GM19099 (cell line): Measurements from ENCODE around the gene LCE1C.

Experiments used
- POLR2A ChIP-seq: IDR thresholded peaks from 3 replicates; pipeline ENCODE4 v1.6.1; 2011; ENCODE audit warnings: low read depth; ENCODE audit not compliant: insufficient read length; ENCODE audit errors: extremely low read depth

The LCE1C gene, protein sequence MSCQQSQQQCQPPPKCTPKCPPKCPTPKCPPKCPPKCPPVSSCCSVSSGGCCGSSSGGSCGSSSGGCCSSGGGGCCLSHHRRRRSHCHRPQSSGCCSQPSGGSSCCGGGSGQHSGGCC

GRCh38 chr1:152806576-152806975 lies at the start of gene LCE1C:
LCE1C (minus strand) TSS chr1:152806651; CDS start chr1:152805478, 1,173 bp downstream.
- no peak for TF ChIP-seq POLR2A

DNA sequence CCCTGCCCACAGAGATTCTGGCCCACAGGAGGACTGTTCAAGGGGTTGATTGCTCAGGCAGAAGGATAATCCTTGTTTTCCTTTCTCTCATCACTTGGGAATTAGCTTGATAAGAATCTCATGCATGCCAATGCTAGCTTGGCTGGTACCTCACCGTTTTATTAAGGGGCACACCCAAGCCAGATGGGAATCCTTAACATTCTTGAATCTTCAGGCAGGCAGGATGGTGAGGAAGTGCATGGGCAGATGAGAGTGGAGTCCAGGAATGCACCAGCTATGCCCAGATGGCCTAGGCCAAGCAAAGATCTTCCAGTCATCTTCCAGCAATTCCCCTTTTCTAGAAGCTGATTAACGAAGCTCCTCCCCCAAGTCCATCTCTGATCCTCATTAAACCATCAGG lies 49.2 kb upstream of the LCE1C start:
- TF ChIP-seq POLR2A, result no peak

- TF ChIP-seq POLR2A, result no peak
Measured at GRCh38 chr1:152842556-152842955, 36.1 kb upstream of the LCE1C start, which contains the start of gene LCE6A. LCE6A (plus strand) TSS chr1:152842856; CDS start chr1:152843521, 665 bp downstream.

DNA sequence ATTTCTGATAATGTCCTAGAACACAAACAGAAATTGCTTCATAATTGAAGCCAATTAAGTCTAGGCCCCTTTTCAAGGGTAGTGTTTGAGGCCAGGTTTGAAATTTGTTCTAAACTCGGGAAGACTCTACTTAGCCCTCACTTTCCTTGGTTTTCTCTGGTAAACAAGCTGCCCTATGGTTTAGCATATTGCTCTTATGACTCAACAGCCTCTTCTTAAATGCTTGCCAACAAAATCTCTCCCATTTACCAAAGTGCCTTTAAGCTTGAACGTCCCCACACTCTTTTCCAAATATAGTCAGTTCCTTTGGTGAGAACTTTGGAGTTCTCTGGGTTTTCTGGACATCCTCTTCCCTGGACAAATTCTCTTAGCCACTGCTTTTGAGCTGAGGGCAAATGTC lies 30.4 kb upstream of the LCE1C start:
- no peak for TF ChIP-seq POLR2A

DNA sequence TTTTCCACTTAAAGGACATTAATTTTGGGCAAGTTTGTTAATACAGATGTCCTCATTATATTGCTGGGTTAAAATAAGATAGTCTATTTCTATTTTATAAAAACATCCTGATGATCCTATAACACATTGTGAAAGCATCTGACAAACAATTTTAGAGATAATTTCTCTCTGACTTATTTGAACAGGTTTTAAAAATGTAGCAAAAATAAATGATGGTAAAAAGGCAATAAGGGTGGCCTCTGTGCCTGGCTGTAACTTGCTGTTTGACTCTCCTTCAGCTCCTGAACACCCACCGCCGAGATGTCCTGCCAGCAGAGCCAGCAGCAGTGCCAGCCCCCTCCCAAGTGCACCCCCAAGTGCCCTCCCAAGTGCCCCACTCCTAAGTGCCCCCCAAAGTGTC lies 20.7 kb upstream of the LCE1C start, which contains the start of gene LCE1A:
Gene LCE1A, plus strand, starts transcription at position 301 of the 400 bp plus-strand sequence. Its CDS starts 0 bp downstream, at position 301.
- no peak for TF ChIP-seq POLR2A

- no peak for TF ChIP-seq POLR2A
Measured at GRCh38 chr1:152824964-152825363, 18.5 kb upstream of the LCE1C start.

DNA sequence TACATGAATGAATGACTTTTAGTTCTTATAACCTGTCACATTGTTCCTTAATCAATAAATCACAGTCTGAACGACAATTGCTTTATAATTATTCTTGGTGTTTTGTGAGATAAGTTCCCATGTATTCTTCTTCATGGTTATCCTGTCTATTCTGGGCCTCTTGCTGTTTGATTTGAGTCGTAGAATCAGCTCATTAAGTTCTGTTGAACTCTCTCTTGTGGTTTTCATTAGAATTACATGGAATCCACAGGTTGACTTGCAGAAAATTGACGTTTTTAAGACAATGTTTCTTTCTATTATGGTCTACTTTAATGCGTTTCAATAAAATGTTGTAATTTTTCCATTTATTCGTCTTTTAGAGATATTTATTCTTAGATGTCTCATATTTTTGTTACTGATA lies 16.8 kb upstream of the LCE1C start:
- TF ChIP-seq POLR2A, result no peak

- no peak for TF ChIP-seq POLR2A
Measured at GRCh38 chr1:152817309-152817708, 10.9 kb upstream of the LCE1C start.

DNA sequence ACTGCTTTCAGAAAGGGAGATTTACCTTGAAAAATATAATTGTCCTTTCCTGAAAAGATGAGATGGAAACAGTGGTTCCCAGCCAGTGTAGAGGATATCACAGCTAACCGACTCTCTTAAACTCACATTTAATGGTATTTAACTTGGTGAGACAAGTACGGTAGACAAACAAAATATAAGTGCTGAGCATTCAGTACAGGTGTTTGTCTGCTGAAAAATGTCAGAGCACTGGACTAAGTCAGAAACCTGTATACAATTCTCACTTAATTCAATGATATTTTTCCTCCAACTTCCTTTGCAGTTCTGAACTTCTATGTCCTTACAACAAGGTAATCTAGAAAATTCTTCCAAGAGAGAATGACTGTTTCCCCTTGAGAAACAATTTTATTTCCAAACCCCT lies 5.2 kb upstream of the LCE1C start, which contains the start of gene LCE1B:
Gene LCE1B, plus strand, starts transcription at position 301 of the 400 bp plus-strand sequence. CDS start 476 bp downstream, outside the sequence.
- TF ChIP-seq POLR2A, result no peak

GRCh38 chr1:152811050-152811449 lies 4.6 kb upstream of the LCE1C start:
- no peak for TF ChIP-seq POLR2A

GRCh38 chr1:152801333-152801732 lies 5.1 kb downstream of the LCE1C start:
- TF ChIP-seq POLR2A, result no peak

GRCh38 chr1:152796421-152796820 lies 10.0 kb downstream of the LCE1C start, which contains the start of gene LCE1D:
LCE1D (plus strand) TSS chr1:152796721; CDS start chr1:152797795, 1,074 bp downstream.
- no peak for TF ChIP-seq POLR2A

GRCh38 chr1:152795686-152796085 lies 10.8 kb downstream of the LCE1C start:
- no peak for TF ChIP-seq POLR2A

DNA sequence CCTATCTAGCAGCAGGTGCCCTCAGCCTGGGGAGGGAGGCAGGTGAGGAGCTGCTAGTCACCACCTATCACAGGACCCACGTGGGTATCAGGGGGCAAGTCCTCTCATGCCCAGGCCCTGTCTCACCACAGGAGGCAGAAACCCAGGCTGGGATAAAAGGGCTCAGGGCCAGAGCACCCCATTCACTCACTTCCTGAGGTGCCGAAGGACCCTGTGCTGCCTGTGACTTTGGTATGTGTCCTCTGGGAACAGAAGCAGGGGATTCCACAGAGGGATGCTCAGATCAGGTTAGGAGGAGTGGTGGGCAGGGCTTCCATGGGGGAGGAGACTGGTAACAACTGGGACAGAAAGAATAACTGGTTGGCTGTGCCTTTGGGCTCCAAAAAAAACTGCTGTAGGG lies 20.4 kb downstream of the LCE1C start, which contains the start of gene LCE1E:
Gene LCE1E, plus strand, starts transcription at position 181 of the 400 bp plus-strand sequence. CDS start 1,043 bp downstream, outside the sequence.
- TF ChIP-seq POLR2A, result no peak

- no peak for TF ChIP-seq POLR2A
Measured at GRCh38 chr1:152783095-152783494, 23.4 kb downstream of the LCE1C start.

DNA sequence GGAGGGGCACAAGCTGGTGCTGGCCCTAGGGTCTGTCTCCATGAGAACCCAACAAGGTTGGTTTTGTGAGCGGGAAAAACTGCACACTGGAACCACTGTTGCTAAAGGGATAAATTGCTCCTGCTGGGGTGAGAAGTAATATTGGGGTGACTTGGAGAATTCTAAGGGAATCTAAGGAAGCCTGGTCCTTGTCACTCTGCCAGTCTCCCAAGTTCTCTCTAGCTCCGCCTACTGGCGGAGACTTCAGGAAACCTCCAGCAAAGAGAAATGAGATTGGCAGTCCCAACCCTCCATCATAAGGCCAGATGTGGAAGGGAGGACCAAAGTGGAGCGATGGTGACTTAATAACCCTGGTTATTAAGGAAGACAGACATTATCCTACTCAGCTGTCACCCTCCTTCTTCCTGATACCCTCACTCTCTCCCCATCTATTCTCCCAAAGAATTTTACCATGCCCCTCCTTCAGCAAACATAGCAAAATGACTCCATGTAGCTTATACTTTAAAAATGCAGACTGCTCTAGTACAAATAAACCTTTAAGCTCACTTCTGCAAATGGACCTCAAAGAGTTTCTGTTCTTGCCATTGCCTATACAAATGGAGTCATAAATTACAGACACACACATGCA lies 28.8 kb downstream of the LCE1C start:
- no peak for TF ChIP-seq POLR2A

DNA sequence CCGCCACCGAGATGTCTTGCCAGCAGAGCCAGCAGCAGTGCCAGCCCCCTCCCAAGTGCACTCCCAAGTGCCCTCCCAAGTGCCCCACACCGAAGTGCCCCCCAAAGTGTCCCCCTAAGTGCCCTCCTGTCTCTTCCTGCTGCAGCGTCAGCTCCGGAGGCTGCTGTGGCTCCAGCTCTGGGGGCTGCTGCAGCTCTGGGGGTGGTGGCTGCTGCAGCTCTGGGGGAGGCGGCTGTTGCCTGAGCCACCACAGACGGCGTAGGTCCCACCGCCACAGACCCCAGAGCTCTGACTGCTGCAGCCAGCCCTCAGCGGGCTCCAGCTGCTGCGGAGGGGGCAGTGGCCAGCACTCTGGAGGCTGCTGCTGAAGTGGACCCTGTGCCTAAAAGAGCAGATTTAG lies 30.1 kb downstream of the LCE1C start:
- TF ChIP-seq POLR2A, result no peak

DNA sequence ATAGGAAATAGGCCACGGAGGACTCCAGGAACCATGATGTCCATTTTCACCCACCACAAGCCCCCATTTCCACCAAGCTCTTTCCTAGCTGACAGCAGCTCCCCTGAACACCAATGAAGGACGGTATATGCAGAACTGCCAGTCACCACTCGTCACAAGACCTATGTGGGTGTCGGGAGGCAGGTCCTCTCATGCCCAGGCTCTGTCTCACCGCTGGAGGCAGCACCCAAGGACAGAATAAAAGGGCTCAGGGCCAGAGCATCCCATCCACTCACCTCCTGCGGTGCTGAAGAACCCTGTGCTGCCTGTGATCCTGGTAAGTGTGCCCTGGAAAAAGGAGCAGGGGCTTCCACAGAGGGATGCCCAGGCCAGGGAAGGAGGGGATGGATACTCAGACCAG lies 31.6 kb downstream of the LCE1C start, which contains the start of gene LCE1F:
Gene LCE1F, plus strand, starts transcription at position 266 of the 400 bp plus-strand sequence. CDS start 1,232 bp downstream, outside the sequence.
- TF ChIP-seq POLR2A, result no peak
